CD14-positive monocyte (primary cell): Measurements from ENCODE around the gene FADS2. TPM values are rescaled to one million over a fixed set of nuclear protein-coding genes. Genes with fewer than 3 reads are reported as not detected.

Source experiments
- DNase-seq, 3 donors: peaks; one replicate each; pipeline ENCODE4 v3.0.0-alpha.2; 2011 to 2022
- H2AFZ ChIP-seq: 2 replicates; pipeline ENCODE4 v1.6.0; 2012; ENCODE audit warnings: mild to moderate bottlenecking, low read depth, low read length, inconsistent platforms; ENCODE audit not compliant: insufficient read depth, poor library complexity, severe bottlenecking
- H3K27ac ChIP-seq, 2 donors: 1 replicate in 1 of 2; 2 replicates in 1 of 2; pipeline ENCODE4 v1.5.1; 2012 to 2013; ENCODE audit warnings: low read length in 2 of 2, control low read depth in 1 of 2, inconsistent platforms in 1 of 2, low read depth in 1 of 2, mild to moderate bottlenecking in 1 of 2
- H3K27me3 ChIP-seq, 2 donors: one replicate each; pipeline versions ENCODE4 v1.6.0 to v1.6.1; 2011 to 2013; ENCODE audit warnings: low read length in 2 of 2; ENCODE audit not compliant: control insufficient read depth in 2 of 2, insufficient read depth in 2 of 2
- H3K36me3 ChIP-seq, 2 donors: replicated peaks in 1 of 2; 1 replicate in 1 of 2; 2 replicates in 1 of 2; pipeline versions ENCODE4 v1.5.1 to v1.6.1; 2012 to 2013; ENCODE audit warnings: low read length in 2 of 2, control low read depth in 1 of 2, inconsistent platforms in 1 of 2, mild to moderate bottlenecking in 1 of 2; ENCODE audit not compliant: insufficient read depth in 2 of 2, control insufficient read depth in 1 of 2
- H3K4me1 ChIP-seq, 2 donors: 1 replicate in 1 of 2; 2 replicates in 1 of 2; pipeline versions ENCODE4 v1.5.1 to v1.6.1; 2012 to 2013; ENCODE audit warnings: low read length in 2 of 2, control low read depth in 1 of 2, inconsistent platforms in 1 of 2, mild to moderate bottlenecking in 1 of 2, moderate library complexity in 1 of 2; ENCODE audit not compliant: insufficient read depth in 2 of 2, control insufficient read depth in 1 of 2
- H3K4me2 ChIP-seq: replicated peaks from 2 replicates; pipeline ENCODE3; 2012; ENCODE audit warnings: low read length, moderate library complexity, mild to moderate bottlenecking; ENCODE audit not compliant: poor library complexity, severe bottlenecking; ENCODE audit errors: extremely low read depth
- H3K4me3 ChIP-seq, 3 experiments: fragments of 200-600 bp in 1 of 3; sonication (generic) in 1 of 3; replicated peaks in 1 of 3; 1 replicate in 2 of 3; 2 replicates in 1 of 3; pipeline ENCODE4 v1.5.1; 2011 to 2013; ENCODE audit warnings: low read length in 3 of 3, mild to moderate bottlenecking in 3 of 3, control low read depth in 2 of 3, low read depth in 2 of 3, inconsistent platforms in 1 of 3, moderate library complexity in 1 of 3
- H3K79me2 ChIP-seq: 2 replicates; pipeline ENCODE4 v1.6.0; 2012; ENCODE audit warnings: mild to moderate bottlenecking, control low read depth, inconsistent platforms, low read length, moderate library complexity; ENCODE audit not compliant: insufficient read depth
- H3K9ac ChIP-seq: 2 replicates; pipeline ENCODE4 v1.6.0; 2017; ENCODE audit warnings: low read length, mild to moderate bottlenecking; ENCODE audit not compliant: insufficient read depth, poor library complexity, severe bottlenecking
- H3K9me3 ChIP-seq, 2 donors: replicated peaks in 1 of 2; 1 replicate in 1 of 2; 2 replicates in 1 of 2; pipeline versions ENCODE4 v1.5.1 to v1.6.1; 2012 to 2013; ENCODE audit warnings: low read length in 2 of 2, control low read depth in 1 of 2; ENCODE audit not compliant: control insufficient read depth in 1 of 2, insufficient read depth in 1 of 2
- H4K20me1 ChIP-seq: 2 replicates; pipeline ENCODE4 v1.6.0; 2012; ENCODE audit warnings: mild to moderate bottlenecking, low read length, control low read depth, moderate library complexity; ENCODE audit not compliant: insufficient read depth
- H3K27ac Mint-ChIP-seq, 7 donors: one replicate each; pipeline ENCODE4 v1.8.0; 2020; ENCODE audit warnings: mild to moderate bottlenecking in 7 of 7, mixed read lengths in 7 of 7, moderate library complexity in 6 of 7, inconsistent platforms in 2 of 7
- H3K27me3 Mint-ChIP-seq, 3 donors: one replicate each; pipeline ENCODE4 v1.8.0; 2021 to 2022; ENCODE audit warnings: low read depth in 3 of 3, mild to moderate bottlenecking in 3 of 3, mixed read lengths in 3 of 3, moderate library complexity in 3 of 3, inconsistent platforms in 1 of 3
- H3K36me3 Mint-ChIP-seq, 2 donors: one replicate each; pipeline ENCODE4 v1.8.0; 2020; ENCODE audit warnings: mixed read lengths in 2 of 2, inconsistent platforms in 1 of 2, mild to moderate bottlenecking in 1 of 2
- H3K4me1 Mint-ChIP-seq: one replicate; pipeline ENCODE4 v1.8.0; 2020; ENCODE audit warnings: mild to moderate bottlenecking, mixed read lengths
- H3K4me3 Mint-ChIP-seq, 2 donors: one replicate each; pipeline ENCODE4 v1.8.0; 2020; ENCODE audit warnings: mild to moderate bottlenecking in 2 of 2, mixed read lengths in 2 of 2, moderate library complexity in 1 of 2
- H3K9me3 Mint-ChIP-seq, 7 donors: one replicate each; pipeline ENCODE4 v1.8.0; 2020 to 2022; ENCODE audit warnings: mixed read lengths in 7 of 7, mild to moderate bottlenecking in 6 of 7, moderate library complexity in 6 of 7, inconsistent platforms in 2 of 7
- CTCF ChIP-seq: fragments of 200-600 bp; IDR thresholded peaks from one replicate; pipeline ENCODE4 v1.8.0; 2022; ENCODE audit warnings: antibody characterized with exemption, mild to moderate bottlenecking
- WGBS: methylation state at CpG from one replicate; pipeline ENCODE4 v1.1.5; 2013; ENCODE audit warnings: missing lambda C conversion rate; ENCODE audit not compliant: insufficient coverage; 5-methylcytosine and 5-hydroxymethylcytosine counted together
- intact Hi-C, 2 donors: fragments of 100-400 bp; cut with micrococcal nuclease; formaldehyde crosslinking; loops; one replicate each; pipeline versions ENCODE4 v1.15.0 to v1.15.1; 2023
- polyA plus RNA-seq, 3 donors: library from polyadenylated mRNA; depleted of rRNA in 1 of 3; unstranded in 2 of 3; stranded (reverse) in 1 of 3; fragments of 300-500 nt in 2 of 3; fragments of >200 nt in 1 of 3; fragmentation: Illumina TruSeq in 2 of 3; gene quantifications; 1 replicate in 2 of 3; 2 replicates in 1 of 3; pipeline ENCODE4 v1.2.3, GENCODE V29; 2012 to 2021

FADS2 gene
- polyA plus RNA-seq, 3 donors = 5.1 to 19.9 (median 6.4) TPM

- intact Hi-C loops = loop anchor here (2.0 to 5.0 kb wide), 5 partner anchors 36 to 311 kb away; partner anchors contain the start of gene FADS3 (in 1 of the 2)
- peak overlapping the region in 4 of 7 donors; percentile 36 to 81 (median 49) for H3K27ac Mint-ChIP-seq
Observed at GRCh38 chr11:61795876-61796526, 32.1 kb upstream of the FADS2 start.

More at GRCh38 chr11:61795876-61796526, 32.1 kb upstream of the FADS2 start:
- Mint-ChIP-seq H3K27me3 (no peaks in the 10 kb centered on the region), H3K9me3 (no peaks in the 10 kb centered on the region), H3K36me3 (peaks cover 10 to 23% of the 10 kb centered on the region in 2 donors), H3K4me3 (no peak overlapping the region), H3K4me1 (peaks cover 28% of the 10 kb centered on the region)
- Histone ChIP-seq H3K79me2 (peaks cover 84% of the 10 kb centered on the region), H3K9ac (no peak overlapping the region), H3K4me3 (no peak overlapping the region), H3K27me3 (no peaks in the 10 kb centered on the region), H3K36me3 (peaks cover 10 to 29% of the 10 kb centered on the region in 2 donors), H3K27ac (peak overlapping the region in 1 of 2 donors; percentile 16), H4K20me1 (no peaks in the 10 kb centered on the region), H3K4me2 (no peak overlapping the region), H2AFZ (no peak overlapping the region), H3K4me1 (peaks cover 21 to 33% of the 10 kb centered on the region in 2 donors), H3K9me3 (no peaks in the 10 kb centered on the region)
- no peak for DNase-seq
- TF ChIP-seq CTCF = no peak
- WGBS = 97% methylated on average over 15 of the region's 18 CpGs
